Neural cell (in vitro differentiated cells): ENCODE results near the gene BRK1. TPM values are rescaled to one million over a fixed set of nuclear protein-coding genes. Genes with fewer than 3 reads are reported as not detected.

Experiments used
- H2AFZ ChIP-seq: fragments of 200-600, 300-800 bp; sonication (generic), shearing (Covaris generic); 2 replicates; pipeline ENCODE4 v1.6.0; 2014; ENCODE audit warnings: low read depth, mild to moderate bottlenecking, antibody characterized with exemption, low read length, moderate library complexity
- H3F3A ChIP-seq: fragments of 200-600 bp; shearing (Covaris generic); 2 replicates; pipeline ENCODE4 v1.6.1; 2016; ENCODE audit warnings: mild to moderate bottlenecking, moderate library complexity, mixed read lengths, antibody characterized with exemption, low read length; ENCODE audit not compliant: insufficient read depth, poor library complexity, severe bottlenecking
- H3K27ac ChIP-seq: fragments of 200-600, 300-800 bp; sonication (generic), shearing (Covaris generic); 2 replicates; pipeline ENCODE4 v1.5.1; 2014; ENCODE audit warnings: mild to moderate bottlenecking, low read length, moderate library complexity
- H3K27me3 ChIP-seq: fragments of 300-800, 200-600 bp; sonication (generic), shearing (Covaris generic); 2 replicates; pipeline ENCODE4 v1.6.0; 2014; ENCODE audit warnings: mild to moderate bottlenecking, low read depth, low read length, moderate library complexity; ENCODE audit not compliant: insufficient read depth
- H3K36me3 ChIP-seq: fragments of 300-800, 200-600 bp; sonication (generic), shearing (Covaris generic); 2 replicates; pipeline ENCODE4 v1.5.1; 2014; ENCODE audit warnings: mild to moderate bottlenecking, antibody characterized with exemption, low read length, moderate library complexity; ENCODE audit not compliant: insufficient read depth
- H3K4me2 ChIP-seq: fragments of 300-800, 200-600 bp; sonication (generic), shearing (Covaris generic); 2 replicates; pipeline ENCODE4 v1.6.0; 2014; ENCODE audit warnings: mild to moderate bottlenecking, low read length
- H3K4me3 ChIP-seq: fragments of 300-800, 200-600 bp; sonication (generic), shearing (Covaris generic); 2 replicates; pipeline ENCODE4 v1.5.1; 2014; ENCODE audit warnings: mild to moderate bottlenecking, low read length, moderate library complexity
- H3K79me2 ChIP-seq: fragments of 200-600 bp; shearing (Covaris generic); replicated peaks from 2 replicates; pipeline ENCODE4 v1.6.0; 2014; ENCODE audit warnings: mild to moderate bottlenecking, low read length, moderate library complexity; ENCODE audit not compliant: insufficient read depth
- H3K9ac ChIP-seq: fragments of 300-800, 200-600 bp; sonication (generic), shearing (Covaris generic); 2 replicates; pipeline ENCODE4 v1.6.1; 2016; ENCODE audit warnings: mild to moderate bottlenecking, low read length, mixed read lengths
- H3K9me2 ChIP-seq: fragments of 200-600 bp; shearing (Covaris generic); 2 replicates; pipeline ENCODE4 v1.6.1; 2016; ENCODE audit warnings: mild to moderate bottlenecking, low read length, mixed read lengths; ENCODE audit not compliant: insufficient read depth
- H3K9me3 ChIP-seq: fragments of 200-600, 300-800 bp; sonication (generic), shearing (Covaris generic); 2 replicates; pipeline ENCODE4 v1.6.1; 2016; ENCODE audit warnings: mild to moderate bottlenecking, mixed run types, low read length, moderate library complexity, mixed read lengths
- H4K20me1 ChIP-seq: fragments of 200-600 bp; shearing (Covaris generic); 2 replicates; pipeline ENCODE4 v1.6.1; 2016; ENCODE audit warnings: mild to moderate bottlenecking, mixed run types; ENCODE audit not compliant: insufficient read depth
- CTCF ChIP-seq: fragments of 450-650 bp; IDR thresholded peaks from 2 replicates; pipeline ENCODE4 v1.5.1; 2014; ENCODE audit warnings: antibody characterized with exemption, mild to moderate bottlenecking, moderate library complexity; ENCODE audit not compliant: poor library complexity, severe bottlenecking
- EP300 ChIP-seq: fragments of 450-650 bp; conservative IDR thresholded peaks from 2 replicates; pipeline ENCODE4 v1.6.1; 2014; ENCODE audit warnings: antibody characterized with exemption, mild to moderate bottlenecking, moderate library complexity; ENCODE audit not compliant: poor library complexity, severe bottlenecking
- EZH2 ChIP-seq: fragments of 200-600, 300-800 bp; shearing (Covaris generic), sonication (generic); IDR thresholded peaks from 2 replicates; pipeline ENCODE4 v1.6.1; 2014; ENCODE audit warnings: antibody characterized with exemption, low read length, borderline replicate concordance, mild to moderate bottlenecking; ENCODE audit not compliant: insufficient read depth, poor library complexity, severe bottlenecking
- MXI1 ChIP-seq: fragments of 450-650 bp; conservative IDR thresholded peaks from 2 replicates; pipeline ENCODE4 v1.6.1; 2014; ENCODE audit warnings: antibody characterized with exemption, mild to moderate bottlenecking; ENCODE audit not compliant: poor library complexity, severe bottlenecking
- POLR2AphosphoS5 ChIP-seq: IDR thresholded peaks from 2 replicates; pipeline ENCODE4 v1.6.1; 2012
- RAD21 ChIP-seq: fragments of 450-650 bp; conservative IDR thresholded peaks from 2 replicates; pipeline ENCODE4 v1.6.1; 2014; ENCODE audit warnings: antibody characterized with exemption, mild to moderate bottlenecking, moderate library complexity
- REST ChIP-seq: IDR thresholded peaks from 2 replicates; pipeline ENCODE4 v1.6.1; 2012; ENCODE audit warnings: borderline replicate concordance
- SMC3 ChIP-seq: fragments of 450-650 bp; conservative IDR thresholded peaks from 2 replicates; pipeline ENCODE4 v1.6.1; 2014; ENCODE audit warnings: antibody characterized with exemption, mild to moderate bottlenecking, moderate library complexity; ENCODE audit not compliant: poor library complexity
- TAF1 ChIP-seq: IDR thresholded peaks from 2 replicates; pipeline ENCODE4 v1.6.1; 2012; ENCODE audit warnings: low read depth
- polyA plus RNA-seq: library from polyadenylated mRNA; depleted of rRNA; stranded (reverse); fragments of >200 nt; gene quantifications from 2 replicates; pipeline ENCODE4 v1.2.3, GENCODE V29; 2014

Gene BRK1
- polyA plus RNA-seq, 1 donor from 2014 or later = 265 TPM

- no peak overlapping the region for H3K27ac ChIP-seq
- no peak overlapping the region for H2AFZ ChIP-seq
- no peaks in the 10 kb centered on the region for H3K9me3 ChIP-seq
- H3K4me2 ChIP-seq = no peak overlapping the region
- TF ChIP-seq SMC3 = no peak
- no peaks in the 10 kb centered on the region for H4K20me1 ChIP-seq
- no peak overlapping the region for H3K4me3 ChIP-seq
- H3K36me3 ChIP-seq = peaks cover 5% of the 10 kb centered on the region
- no peak overlapping the region for H3K9ac ChIP-seq
- H3K79me2 ChIP-seq = no peaks in the 10 kb centered on the region
- H3K27me3 ChIP-seq = no peaks in the 10 kb centered on the region
- H3K9me2 ChIP-seq = no peaks in the 10 kb centered on the region
- no peaks in the 10 kb centered on the region for H3F3A ChIP-seq
Observed at GRCh38 chr3:10155123-10155472, 39.6 kb downstream of the BRK1 start.

- Histone ChIP-seq H3K27ac (no peak overlapping the region), H3K9me2 (no peaks in the 10 kb centered on the region), H3K27me3 (no peaks in the 10 kb centered on the region), H4K20me1 (no peaks in the 10 kb centered on the region), H3F3A (no peaks in the 10 kb centered on the region), H3K9me3 (no peaks in the 10 kb centered on the region), H3K79me2 (no peaks in the 10 kb centered on the region), H3K9ac (no peak overlapping the region), H3K4me2 (no peak overlapping the region), H3K4me3 (no peak overlapping the region), H3K36me3 (no peaks in the 10 kb centered on the region), H2AFZ (no peak overlapping the region)
- no peak for TF ChIP-seq SMC3
- TF ChIP-seq MXI1 = no peak
- TF ChIP-seq RAD21 = no peak
- no peak for TF ChIP-seq CTCF
- no peak for TF ChIP-seq POLR2AphosphoS5
- no peak for TF ChIP-seq EZH2
- no peak for TF ChIP-seq EP300
- no peak for TF ChIP-seq REST
- no peak for TF ChIP-seq TAF1
Observed at GRCh38 chr3:10155658-10156057, 40.2 kb downstream of the BRK1 start.

GRCh38 chr3:10157031-10157430 lies 41.6 kb downstream of the BRK1 start:
- H3K9ac ChIP-seq = no peak overlapping the region
- H3K27me3 ChIP-seq = no peaks in the 10 kb centered on the region
- H3K79me2 ChIP-seq = no peaks in the 10 kb centered on the region
- no peaks in the 10 kb centered on the region for H3K9me3 ChIP-seq
- H2AFZ ChIP-seq = no peak overlapping the region
- no peaks in the 10 kb centered on the region for H3K36me3 ChIP-seq
- no peak overlapping the region for H3K4me2 ChIP-seq
- no peaks in the 10 kb centered on the region for H3F3A ChIP-seq
- no peak overlapping the region for H3K27ac ChIP-seq
- TF ChIP-seq EP300 (no peak), EZH2 (no peak), TAF1 (no peak), RAD21 (no peak), REST (no peak), CTCF (no peak), POLR2AphosphoS5 (no peak), SMC3 (no peak), MXI1 (no peak)
- H3K4me3 ChIP-seq = no peak overlapping the region
- H4K20me1 ChIP-seq = no peaks in the 10 kb centered on the region
- no peaks in the 10 kb centered on the region for H3K9me2 ChIP-seq
